HG03571 (cell line): ENCODE data around the gene IRF2BP1.

Experiments used
- ATAC-seq: cut with Tn5 transposase; IDR thresholded peaks from one replicate; pipeline ENCODE4 v1.9.1; 2021; ENCODE audit not compliant: unreplicated experiment

The IRF2BP1 gene

DNA sequence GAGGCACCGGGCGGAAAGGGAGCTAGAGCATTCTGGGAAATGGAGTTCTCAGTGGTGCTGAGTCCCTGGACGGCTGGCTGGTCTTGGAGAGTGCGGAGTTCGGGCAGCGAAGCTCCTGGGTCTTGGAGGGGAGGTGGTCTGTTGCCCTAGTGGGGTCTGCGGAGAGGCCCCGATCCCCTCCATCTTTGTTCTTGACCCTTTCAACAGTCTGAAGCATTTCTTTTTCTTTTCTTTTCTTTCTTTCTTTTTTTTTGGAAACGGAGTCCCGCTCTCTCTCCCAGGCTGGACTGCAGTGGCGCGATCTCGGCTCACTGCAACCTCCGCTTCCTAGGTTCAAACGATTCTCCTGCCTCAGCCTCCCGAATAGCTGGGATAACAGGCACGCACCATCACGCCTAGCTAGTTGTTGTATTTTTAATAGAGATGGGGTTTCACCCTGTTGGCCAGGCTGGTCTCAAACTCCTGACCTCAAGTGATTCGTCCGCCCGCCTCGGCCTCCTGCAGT lies 22.6 kb downstream of the IRF2BP1 start:
- ATAC-seq: no peak

- peak; percentile 78 for ATAC-seq
Observed at GRCh38 chr19:45862564-45863334, 23.2 kb downstream of the IRF2BP1 start, which contains the start of gene SYMPK. TSS of gene SYMPK (minus strand) at chr19:45863147. CDS start at chr19:45854495, 8,652 bp downstream.

- ATAC-seq: no peak
Observed at GRCh38 chr19:45862271-45862563, 23.7 kb downstream of the IRF2BP1 start.

DNA sequence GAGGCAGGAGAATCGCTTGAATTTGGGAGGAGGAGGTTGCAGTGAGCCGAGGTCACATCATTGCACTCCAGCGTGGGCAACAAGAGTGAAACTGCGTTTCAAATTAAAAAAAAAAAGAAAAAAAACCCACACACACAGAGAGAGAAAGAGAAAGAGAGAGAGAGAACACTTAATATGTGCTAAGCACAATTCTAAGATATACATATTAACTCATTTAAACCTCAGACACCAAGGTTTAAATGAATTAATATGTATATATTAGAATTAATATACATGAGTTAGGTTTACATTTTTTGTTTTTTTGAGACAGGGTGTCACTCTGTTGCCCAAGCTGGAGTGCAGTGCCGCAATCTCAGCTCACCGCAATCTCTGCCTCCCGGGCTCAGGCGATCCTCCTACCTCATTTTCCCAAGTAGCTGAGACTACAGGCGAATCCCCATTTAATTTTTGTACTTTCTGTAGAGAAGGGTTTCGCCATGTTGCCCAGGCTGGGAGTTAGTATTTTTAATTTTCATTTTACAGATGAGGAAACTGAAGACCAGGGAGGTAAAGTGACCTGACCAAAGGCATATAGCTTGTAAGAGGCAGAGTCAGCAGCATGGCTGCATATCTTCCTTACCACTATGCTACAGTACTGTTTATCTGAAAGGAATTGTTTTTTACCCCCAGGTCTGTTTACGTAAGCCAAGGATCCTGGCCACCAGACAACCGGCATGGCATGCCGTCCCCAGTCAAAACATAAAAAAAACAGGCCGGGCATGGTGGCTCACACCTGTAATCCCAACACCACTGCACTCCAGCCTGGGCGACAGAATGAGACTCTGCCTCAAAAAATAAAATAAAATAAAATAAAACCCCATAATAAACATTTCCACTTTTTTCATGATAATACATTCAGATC lies 25.3 kb downstream of the IRF2BP1 start:
- ATAC-seq: no peak

DNA sequence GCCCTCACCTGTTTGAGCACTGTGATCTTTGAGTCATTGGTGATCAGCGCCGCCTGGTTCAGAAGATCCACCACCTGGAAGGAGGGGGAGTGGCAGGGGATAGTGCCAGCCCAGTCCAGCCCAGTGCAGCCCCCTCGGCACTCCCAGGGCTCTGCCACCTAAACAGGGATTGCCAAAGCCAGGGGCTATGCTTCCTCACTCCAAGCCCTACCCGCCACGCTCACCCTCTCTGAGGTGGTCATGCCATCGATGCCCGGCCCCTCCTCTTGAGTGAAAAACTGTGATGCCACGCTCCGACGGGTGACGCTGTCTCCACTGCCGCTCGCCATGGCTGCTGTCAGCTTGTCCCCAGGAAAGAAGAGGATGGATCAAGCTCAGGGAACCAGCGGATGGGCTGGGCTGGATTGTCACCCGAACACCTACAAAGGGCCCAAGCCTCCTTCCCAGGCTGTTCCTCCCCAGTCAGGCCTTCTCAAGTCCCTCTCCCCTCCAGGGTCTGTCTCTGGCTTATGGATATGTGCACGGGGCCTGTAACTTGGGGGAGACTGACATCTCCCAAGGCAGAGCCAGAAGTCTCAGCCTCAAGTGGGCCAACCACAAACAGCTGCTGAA lies 31.7 kb downstream of the IRF2BP1 start:
- ATAC-seq: no peak

- no peak for ATAC-seq
Observed at GRCh38 chr19:45852983-45853382, 33.0 kb downstream of the IRF2BP1 start.

GRCh38 chr19:45852145-45852750 lies 33.7 kb downstream of the IRF2BP1 start:
- no peak for ATAC-seq

GRCh38 chr19:45848922-45849321 lies 37.0 kb downstream of the IRF2BP1 start:
- ATAC-seq: no peak

DNA sequence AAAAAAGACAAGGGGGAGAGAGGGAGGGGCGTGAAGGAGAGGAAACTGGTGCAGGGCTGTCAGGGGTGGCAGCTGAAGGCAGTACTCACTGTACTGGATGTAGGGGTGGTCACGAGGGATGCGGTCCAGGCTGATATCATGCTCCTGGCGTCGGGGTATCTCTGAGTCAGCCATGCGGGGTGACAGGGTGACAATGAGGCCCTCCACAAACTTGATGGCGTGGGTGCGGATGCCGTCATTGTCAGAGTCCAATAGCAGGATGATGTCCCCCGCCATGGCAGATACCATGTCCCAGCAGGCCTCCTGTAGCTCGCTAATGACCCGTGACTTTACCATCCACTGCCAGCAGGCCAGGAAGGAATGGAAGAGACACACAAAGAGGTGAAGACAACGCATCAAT lies 38.3 kb downstream of the IRF2BP1 start:
- ATAC-seq: no peak

DNA sequence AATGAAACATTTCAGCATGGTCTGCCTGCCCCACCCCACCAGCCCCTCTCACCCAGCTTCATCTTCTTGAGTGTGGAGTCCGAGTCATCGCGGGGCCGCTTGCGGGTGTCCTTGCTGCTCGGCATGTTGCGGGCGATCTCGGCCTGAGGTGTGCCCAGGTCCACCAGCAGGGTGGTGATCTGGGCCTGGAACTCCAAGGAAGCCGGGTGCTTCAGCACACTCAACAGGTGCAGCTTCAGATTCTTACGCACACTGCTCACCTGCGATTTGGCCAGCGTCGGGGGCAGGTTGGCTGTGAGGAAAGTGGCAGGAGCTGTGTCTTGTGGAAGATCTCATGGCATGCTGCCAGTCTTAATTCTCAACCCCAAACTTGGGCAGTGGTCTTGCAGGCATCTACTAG lies 43.7 kb downstream of the IRF2BP1 start:
- no peak for ATAC-seq

DNA sequence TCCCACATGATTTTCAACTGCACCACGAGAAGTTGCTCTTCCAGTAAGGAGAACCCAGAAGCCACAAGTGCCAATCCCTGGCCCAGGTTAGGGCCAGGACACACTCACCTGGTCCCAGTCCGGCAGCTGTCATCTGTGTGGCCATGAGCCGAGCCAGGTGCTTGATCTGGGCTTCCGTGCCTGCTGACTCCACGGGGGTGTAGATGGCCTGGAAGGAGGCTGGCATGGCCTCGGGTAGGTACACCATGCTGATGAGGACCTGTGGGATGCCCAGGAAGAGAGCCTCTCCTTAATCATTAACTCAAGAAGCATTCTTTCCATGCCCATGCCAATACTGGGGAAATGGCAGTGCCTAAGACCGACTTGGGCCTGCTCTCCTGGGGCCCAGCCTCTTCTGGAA lies 51.0 kb downstream of the IRF2BP1 start:
- no peak for ATAC-seq
